Measurements from ENCODE around the gene BORCS5.

BORCS5 gene

DNA sequence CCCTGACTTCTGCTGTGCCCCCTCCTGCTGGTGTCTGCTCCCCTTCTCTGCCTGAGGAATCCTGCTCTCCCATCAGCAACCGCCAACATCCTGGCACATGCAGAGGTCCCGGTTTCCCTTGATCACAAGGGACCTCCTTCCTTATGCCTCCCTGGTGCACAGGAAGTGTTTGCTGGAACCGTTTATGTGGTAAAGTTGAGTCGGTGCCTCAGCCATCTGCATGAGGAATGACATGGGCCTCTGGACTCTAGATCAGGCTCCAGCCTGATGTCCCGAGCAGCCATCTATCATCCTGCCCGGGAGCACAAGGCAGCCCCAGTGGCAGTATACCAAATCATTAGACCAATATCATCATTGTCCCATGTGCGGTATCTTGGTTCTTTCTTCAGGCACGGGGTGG lies 90.4 kb downstream of the BORCS5 start:
- Histone ChIP-seq H2AFZ (ENCODE audit: low read depth, low read length, severe bottlenecking) (no peak overlapping the region), H3K9me3 (ENCODE audit: insufficient read depth, low read length) (no peaks in the 10 kb centered on the region), H3K79me2 (ENCODE audit: insufficient read depth, low read length) (no peaks in the 10 kb centered on the region), H4K20me1 (ENCODE audit: low read depth, low read length) (no peaks in the 10 kb centered on the region), H3K9me2 (replicated peaks; ENCODE audit: insufficient read depth, low read length) (no peaks in the 10 kb centered on the region), H3K27ac (ENCODE audit: low read depth, low read length) (no peak overlapping the region), H3K4me2 (ENCODE audit: low read depth, low read length, poor library complexity, severe bottlenecking) (no peak overlapping the region), H3K27me3 (ENCODE audit: low read length) (no peaks in the 10 kb centered on the region), H3K9ac (ENCODE audit: low read length) (no peak overlapping the region), H3F3A (ENCODE audit: insufficient read depth) (no peaks in the 10 kb centered on the region), H3K4me3 (ENCODE audit: insufficient read depth, low read length, poor library complexity, severe bottlenecking) (no peak overlapping the region), H3K36me3 (ENCODE audit: low read length) (no peaks in the 10 kb centered on the region)
- no peak for TF ChIP-seq EZH2phosphoT487 (conservative IDR thresholded peaks at IDR 0.05; ENCODE audit: low read length)
- TF ChIP-seq, protein P1, sequence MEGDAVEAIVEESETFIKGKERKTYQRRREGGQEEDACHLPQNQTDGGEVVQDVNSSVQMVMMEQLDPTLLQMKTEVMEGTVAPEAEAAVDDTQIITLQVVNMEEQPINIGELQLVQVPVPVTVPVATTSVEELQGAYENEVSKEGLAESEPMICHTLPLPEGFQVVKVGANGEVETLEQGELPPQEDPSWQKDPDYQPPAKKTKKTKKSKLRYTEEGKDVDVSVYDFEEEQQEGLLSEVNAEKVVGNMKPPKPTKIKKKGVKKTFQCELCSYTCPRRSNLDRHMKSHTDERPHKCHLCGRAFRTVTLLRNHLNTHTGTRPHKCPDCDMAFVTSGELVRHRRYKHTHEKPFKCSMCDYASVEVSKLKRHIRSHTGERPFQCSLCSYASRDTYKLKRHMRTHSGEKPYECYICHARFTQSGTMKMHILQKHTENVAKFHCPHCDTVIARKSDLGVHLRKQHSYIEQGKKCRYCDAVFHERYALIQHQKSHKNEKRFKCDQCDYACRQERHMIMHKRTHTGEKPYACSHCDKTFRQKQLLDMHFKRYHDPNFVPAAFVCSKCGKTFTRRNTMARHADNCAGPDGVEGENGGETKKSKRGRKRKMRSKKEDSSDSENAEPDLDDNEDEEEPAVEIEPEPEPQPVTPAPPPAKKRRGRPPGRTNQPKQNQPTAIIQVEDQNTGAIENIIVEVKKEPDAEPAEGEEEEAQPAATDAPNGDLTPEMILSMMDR (IDR thresholded peaks at IDR 0.05; ENCODE audit: insufficient read depth, low read length, poor library complexity, severe bottlenecking) = no peak

DNA sequence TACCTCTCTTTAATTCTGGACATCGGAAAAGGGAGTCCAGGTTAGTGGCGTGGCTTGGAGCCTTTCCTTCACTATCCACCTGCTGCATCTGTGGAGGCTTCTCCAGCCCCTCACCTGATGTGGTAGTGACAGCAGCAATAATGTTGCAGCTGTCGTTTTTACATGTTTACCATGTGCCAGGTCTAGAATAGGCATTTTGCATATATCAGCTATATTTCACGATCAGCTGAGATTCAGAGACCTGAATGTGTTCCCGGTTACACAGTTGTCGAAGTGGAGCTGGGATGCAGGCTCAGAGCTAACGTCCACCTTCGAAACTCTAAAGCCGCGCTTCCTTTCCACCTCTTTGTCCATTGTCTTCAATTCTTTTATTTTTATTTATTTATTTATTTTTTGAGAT lies 91.0 kb downstream of the BORCS5 start:
- H3K27ac ChIP-seq (ENCODE audit: low read depth, low read length) = no peak overlapping the region
- H3K36me3 ChIP-seq (ENCODE audit: low read length) = no peaks in the 10 kb centered on the region
- no peak overlapping the region for H2AFZ ChIP-seq (ENCODE audit: low read depth, low read length, severe bottlenecking)
- H3K4me2 ChIP-seq (ENCODE audit: low read depth, low read length, poor library complexity, severe bottlenecking) = no peak overlapping the region
- no peaks in the 10 kb centered on the region for H3K27me3 ChIP-seq (ENCODE audit: low read length)
- no peaks in the 10 kb centered on the region for H3K9me3 ChIP-seq (ENCODE audit: insufficient read depth, low read length)
- no peak for TF ChIP-seq EZH2phosphoT487 (conservative IDR thresholded peaks at IDR 0.05; ENCODE audit: low read length)
- TF ChIP-seq, protein P1 (IDR thresholded peaks at IDR 0.05; ENCODE audit: insufficient read depth, low read length, poor library complexity, severe bottlenecking) = no peak
- H3F3A ChIP-seq (ENCODE audit: insufficient read depth) = no peaks in the 10 kb centered on the region
- no peak overlapping the region for H3K4me3 ChIP-seq (ENCODE audit: insufficient read depth, low read length, poor library complexity, severe bottlenecking)
- H3K9ac ChIP-seq (ENCODE audit: low read length) = no peak overlapping the region
- no peaks in the 10 kb centered on the region for H3K79me2 ChIP-seq (ENCODE audit: insufficient read depth, low read length)
- no peaks in the 10 kb centered on the region for H4K20me1 ChIP-seq (ENCODE audit: low read depth, low read length)
- H3K9me2 ChIP-seq (replicated peaks; ENCODE audit: insufficient read depth, low read length) = no peaks in the 10 kb centered on the region

DNA sequence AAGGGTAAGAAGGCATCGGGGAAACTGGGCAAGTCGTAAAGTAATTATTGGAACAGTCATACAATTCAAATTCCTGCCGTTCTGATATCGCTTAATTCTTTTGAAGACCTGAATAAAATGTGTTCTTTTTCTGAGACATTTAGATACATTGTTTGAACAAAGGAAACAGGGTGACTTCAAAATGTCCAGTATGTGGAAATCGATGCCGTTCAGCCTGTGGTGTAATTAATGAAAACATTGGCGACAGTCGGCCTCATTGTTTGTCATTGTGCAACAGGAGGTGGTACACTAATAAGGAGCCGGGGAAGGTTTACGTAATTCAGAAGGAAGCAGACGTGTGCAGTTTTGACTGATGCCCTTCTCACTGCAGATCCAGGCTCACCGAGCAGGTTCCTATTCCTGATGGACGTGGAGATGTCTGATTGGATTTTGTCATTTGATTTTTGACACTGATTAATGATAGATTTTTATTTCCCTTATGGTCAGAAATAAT lies 92.7 kb downstream of the BORCS5 start:
- no peak overlapping the region for H2AFZ ChIP-seq (ENCODE audit: low read depth, low read length, severe bottlenecking)
- no peak overlapping the region for H3K9ac ChIP-seq (ENCODE audit: low read length)
- H3K27ac ChIP-seq (ENCODE audit: low read depth, low read length) = no peak overlapping the region
- no peaks in the 10 kb centered on the region for H3K9me2 ChIP-seq (replicated peaks; ENCODE audit: insufficient read depth, low read length)
- H4K20me1 ChIP-seq (ENCODE audit: low read depth, low read length) = no peaks in the 10 kb centered on the region
- no peak overlapping the region for H3K4me2 ChIP-seq (ENCODE audit: low read depth, low read length, poor library complexity, severe bottlenecking)
- no peaks in the 10 kb centered on the region for H3K27me3 ChIP-seq (ENCODE audit: low read length)
- H3F3A ChIP-seq (ENCODE audit: insufficient read depth) = no peaks in the 10 kb centered on the region
- TF ChIP-seq, protein P1 (IDR thresholded peaks at IDR 0.05; ENCODE audit: insufficient read depth, low read length, poor library complexity, severe bottlenecking) = no peak
- TF ChIP-seq EZH2phosphoT487 (conservative IDR thresholded peaks at IDR 0.05; ENCODE audit: low read length) = no peak
- H3K4me3 ChIP-seq (ENCODE audit: insufficient read depth, low read length, poor library complexity, severe bottlenecking) = no peak overlapping the region
- no peaks in the 10 kb centered on the region for H3K79me2 ChIP-seq (ENCODE audit: insufficient read depth, low read length)
- no peaks in the 10 kb centered on the region for H3K9me3 ChIP-seq (ENCODE audit: insufficient read depth, low read length)
- H3K36me3 ChIP-seq (ENCODE audit: low read length) = no peaks in the 10 kb centered on the region
